GM19467 (cell line): ENCODE data around the gene THRAP3.

Source experiments
- ATAC-seq: cut with Tn5 transposase; IDR thresholded peaks from one replicate; pipeline ENCODE4 v1.9.1; 2021; ENCODE audit warnings: mild to moderate bottlenecking, moderate library complexity; ENCODE audit not compliant: unreplicated experiment

THRAP3 gene

GRCh38 chr1:36322786-36323635 lies 98.8 kb downstream of the THRAP3 start:
- ATAC-seq: no peak

DNA sequence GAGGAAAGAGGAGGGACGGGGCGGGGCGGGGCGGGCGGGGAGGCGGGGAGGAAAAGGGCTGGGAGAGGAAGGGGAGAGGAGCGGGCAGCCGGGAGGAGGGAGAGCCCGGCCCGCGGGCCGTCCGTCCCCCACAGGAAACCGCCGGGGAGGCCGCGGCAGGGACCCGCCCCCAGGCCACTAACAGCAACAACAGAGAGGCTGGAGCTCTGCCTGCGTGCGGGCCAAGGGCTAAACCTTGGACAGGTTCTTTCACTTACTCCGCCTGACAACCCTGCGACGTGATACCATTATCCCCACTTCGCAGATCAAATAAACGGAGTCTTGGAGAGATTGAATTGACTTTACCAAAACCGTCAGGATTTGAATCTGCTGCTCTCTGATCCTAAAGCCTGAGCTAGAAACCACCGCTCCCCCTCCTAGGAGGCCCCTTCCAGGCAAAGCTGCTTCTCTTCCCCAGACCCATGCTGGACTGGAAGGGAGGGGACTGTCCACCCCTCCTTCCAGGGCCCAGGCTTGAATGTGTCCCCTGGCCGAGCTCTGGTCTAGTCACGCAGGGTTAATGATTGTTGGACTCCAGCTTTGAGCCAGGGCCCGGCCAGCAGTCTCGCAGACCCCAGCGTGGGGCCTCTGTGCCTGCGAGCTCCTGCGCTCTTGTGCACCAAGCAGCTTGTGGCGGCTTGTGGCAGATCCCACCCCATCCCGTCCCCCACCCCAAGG lies 99.6 kb downstream of the THRAP3 start, which contains the start of gene EVA1B:
EVA1B (minus strand) TSS at position 10 of the 717 bp plus-strand sequence. CDS start 608 bp downstream, outside the sequence.
- no peak for ATAC-seq

DNA sequence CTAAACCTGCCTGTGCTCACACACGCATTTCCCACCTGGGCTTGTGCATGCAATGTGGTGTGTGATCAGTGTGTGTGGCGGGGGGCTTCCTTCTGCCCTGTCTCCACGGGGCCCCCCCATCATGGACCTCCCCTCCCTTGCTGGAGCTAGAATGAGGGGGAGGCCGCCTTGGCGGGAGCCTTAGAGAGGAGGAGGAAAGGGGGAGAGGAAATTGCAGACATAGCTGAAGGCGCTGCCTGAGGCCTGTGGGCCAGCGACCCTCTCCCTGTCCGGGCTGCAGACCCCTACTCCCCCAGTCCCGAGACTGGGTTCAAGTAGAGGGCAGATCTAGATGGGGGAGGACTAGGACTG lies 100.1 kb downstream of the THRAP3 start:
- ATAC-seq: no peak

DNA sequence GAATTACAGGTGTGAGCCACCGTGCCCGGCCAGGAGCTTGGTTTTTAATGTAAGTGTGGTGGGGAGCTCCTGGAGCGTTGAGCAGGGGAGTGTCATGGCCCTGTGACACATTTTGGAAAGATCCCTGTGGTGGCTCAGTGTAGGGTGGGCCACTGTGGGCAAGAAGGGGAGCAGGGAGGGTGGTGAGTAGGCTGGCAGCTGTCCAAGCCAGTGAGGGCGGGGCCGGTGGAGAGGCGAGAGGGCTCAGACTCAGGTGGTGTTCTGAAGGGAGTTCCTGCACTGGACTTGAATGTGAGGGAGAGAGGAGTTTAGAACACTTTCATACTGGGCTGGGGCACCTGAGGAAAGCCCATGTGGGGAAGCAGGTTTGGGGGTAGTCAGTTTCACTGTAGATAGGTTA lies 102.3 kb downstream of the THRAP3 start:
- ATAC-seq: no peak

- no peak for ATAC-seq
Measured at GRCh38 chr1:36327421-36328087, 103.3 kb downstream of the THRAP3 start.

GRCh38 chr1:36328088-36328480 lies 103.8 kb downstream of the THRAP3 start:
- no peak for ATAC-seq

DNA sequence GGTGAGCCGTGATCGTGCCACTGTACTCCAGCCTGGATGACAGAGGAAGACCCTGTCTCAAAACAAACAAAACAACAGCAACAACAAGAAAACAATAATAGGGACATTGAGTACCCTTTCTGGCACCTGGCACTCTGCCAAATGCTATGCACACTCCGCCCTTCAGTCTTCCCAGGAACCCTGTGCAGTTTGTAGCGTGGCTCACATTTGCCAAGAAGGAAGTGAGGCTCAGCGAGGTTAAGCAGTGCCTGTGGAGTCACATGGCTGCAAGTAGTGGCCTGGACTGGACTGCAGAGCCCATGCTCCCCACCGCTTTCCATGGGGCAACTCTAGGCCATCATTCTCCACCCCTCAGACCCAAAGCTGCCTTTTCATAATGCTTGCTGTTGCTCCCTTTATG lies 104.5 kb downstream of the THRAP3 start:
- ATAC-seq: no peak

GRCh38 chr1:36329817-36330216 lies 105.6 kb downstream of the THRAP3 start:
- no peak for ATAC-seq

GRCh38 chr1:36330940-36331339 lies 106.7 kb downstream of the THRAP3 start:
- ATAC-seq: no peak

- no peak for ATAC-seq
Measured at GRCh38 chr1:36337830-36338229, 113.6 kb downstream of the THRAP3 start.

DNA sequence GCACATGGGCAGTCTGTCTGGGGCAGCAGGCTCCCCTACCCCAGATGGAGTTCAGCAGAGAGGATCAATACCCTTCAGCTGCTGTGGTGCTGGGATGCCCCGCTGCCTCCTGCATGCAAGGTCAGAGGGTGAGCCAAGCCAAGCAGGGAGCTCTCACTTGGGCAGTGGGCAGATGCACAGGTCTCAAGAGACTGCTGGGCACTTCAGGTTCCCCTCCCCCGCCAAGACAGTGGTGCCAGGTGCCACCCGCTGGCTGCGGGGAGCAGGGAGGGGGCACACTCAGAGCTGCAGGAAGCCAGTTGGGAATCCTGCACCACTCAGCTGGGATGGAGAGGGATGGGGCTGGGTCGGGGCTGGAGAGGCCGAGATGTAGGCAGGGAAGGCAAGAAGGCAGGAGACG lies 115.0 kb downstream of the THRAP3 start:
- ATAC-seq: no peak

GRCh38 chr1:36339615-36340014 lies 115.4 kb downstream of the THRAP3 start:
- no peak for ATAC-seq

DNA sequence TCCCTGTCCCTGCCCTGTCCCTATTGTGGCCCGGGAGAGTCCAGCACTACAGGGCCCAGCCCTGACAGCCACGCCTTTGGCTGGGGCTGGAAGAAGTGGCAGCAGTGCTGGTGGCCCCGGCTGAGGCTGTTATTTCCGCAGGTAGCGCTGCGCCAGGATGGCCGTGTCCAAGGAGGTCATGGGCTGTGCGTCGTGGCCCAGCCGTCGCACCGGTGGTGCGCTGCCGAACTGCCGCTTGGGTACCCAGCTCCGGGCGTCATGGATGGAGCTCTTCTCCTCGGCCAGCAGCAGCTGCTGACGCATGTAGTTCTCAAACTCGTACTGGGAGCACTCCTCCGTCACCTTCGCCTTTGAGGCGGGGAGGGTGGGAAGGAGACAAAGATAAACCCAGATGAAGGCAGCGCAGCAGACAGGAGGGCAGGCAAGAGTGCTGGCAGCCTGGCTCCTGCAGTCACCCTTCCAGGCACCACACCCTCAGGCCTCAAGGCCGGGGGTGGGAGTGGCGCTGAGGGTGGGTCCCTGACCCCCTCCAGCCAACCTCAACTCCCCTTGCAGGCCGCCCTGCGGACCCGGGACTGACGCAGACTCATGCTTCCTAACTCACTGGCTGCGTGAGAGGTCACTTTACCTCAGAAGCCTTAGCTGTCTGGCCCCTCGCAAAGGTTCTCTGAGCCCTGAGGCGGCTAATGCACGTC lies 117.5 kb downstream of the THRAP3 start:
- no peak for ATAC-seq

DNA sequence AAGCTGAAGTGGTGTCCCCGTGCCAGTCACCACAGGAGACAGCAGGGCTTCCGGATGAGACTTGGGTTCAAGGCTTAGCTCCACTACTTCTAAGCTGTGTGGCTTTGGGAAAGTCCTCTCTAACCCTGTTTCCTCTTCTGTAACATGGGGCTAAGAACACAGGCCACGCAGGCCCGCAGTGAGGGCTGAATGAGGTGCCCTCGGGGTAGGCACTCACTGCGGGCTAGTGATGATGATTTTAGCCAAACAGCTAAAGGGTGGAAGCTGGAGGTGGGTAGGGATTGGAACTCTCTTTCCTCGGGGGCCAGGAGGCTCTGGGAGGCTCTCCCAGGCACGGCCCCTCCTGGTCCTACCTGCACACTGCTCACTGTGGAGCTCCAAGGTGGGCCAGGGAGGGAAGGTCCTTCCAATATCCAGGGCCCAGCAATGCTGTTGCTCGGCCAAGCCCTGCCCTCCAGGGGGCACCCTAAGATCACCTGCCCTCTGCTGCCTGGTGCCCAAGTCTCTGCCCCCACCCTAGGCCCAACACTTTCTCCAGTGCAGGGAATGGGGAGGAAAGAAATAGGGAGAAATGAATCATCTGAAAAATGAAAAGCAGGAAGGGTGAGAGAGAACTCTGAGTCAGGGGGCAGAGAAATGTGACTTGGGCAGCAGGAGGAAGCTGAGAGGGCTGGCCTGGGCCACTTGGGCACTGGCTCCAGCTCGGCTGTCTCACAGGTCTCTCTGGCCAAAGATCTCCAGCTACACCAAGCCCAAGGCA lies 118.4 kb downstream of the THRAP3 start:
- ATAC-seq: no peak

GRCh38 chr1:36343651-36344394 lies 119.6 kb downstream of the THRAP3 start:
- no peak for ATAC-seq

- ATAC-seq: no peak
Measured at GRCh38 chr1:36344395-36344680, 120.1 kb downstream of the THRAP3 start.

GRCh38 chr1:36345353-36345752 lies 121.1 kb downstream of the THRAP3 start:
- no peak for ATAC-seq

DNA sequence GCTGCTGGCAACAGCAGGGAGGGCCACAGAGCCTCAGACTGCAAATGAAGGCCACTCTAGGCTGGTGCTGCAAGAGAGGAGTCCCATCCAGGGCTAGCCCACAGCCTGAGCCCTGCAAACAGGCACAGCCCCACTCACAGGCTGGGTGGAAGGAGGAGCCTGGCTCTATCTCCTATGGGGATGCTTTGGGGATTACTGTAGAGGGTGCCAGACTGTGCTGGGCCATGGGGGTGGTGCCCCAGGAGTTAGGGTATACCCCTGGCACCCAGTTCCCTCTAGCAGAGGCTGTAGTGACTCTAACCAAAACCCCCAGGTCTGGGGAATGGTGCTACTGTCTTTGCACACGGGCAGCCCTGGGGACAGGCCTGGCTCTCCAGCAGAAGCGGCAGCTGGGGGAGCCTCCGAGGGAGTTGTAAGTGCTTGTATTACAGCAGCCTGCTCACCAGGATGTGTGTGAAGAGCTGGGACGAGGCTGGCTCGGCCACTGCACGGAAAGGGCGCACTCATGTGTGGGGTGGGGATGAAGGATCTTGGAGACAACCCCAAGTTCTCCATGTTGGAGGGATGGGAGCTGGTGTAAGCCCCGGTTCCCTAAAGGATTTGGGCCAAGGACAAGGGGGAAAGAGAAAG lies 122.6 kb downstream of the THRAP3 start:
- no peak for ATAC-seq

- peak; percentile 62 for ATAC-seq
Measured at GRCh38 chr1:36349241-36349671, 125.0 kb downstream of the THRAP3 start.
